Measurements from ENCODE around the gene SLITRK5. TPM values are rescaled to one million over a fixed set of nuclear protein-coding genes. Genes with fewer than 3 reads are reported as not detected.

Gene SLITRK5
- total RNA-seq, 1 donor, result 0.09 TPM

- no peak overlapping the region for H3K4me3 ChIP-seq (ENCODE audit: low read depth, low read length)
- DNase-seq (ENCODE audit: low read depth), result no peak
- TF ChIP-seq, protein P1, sequence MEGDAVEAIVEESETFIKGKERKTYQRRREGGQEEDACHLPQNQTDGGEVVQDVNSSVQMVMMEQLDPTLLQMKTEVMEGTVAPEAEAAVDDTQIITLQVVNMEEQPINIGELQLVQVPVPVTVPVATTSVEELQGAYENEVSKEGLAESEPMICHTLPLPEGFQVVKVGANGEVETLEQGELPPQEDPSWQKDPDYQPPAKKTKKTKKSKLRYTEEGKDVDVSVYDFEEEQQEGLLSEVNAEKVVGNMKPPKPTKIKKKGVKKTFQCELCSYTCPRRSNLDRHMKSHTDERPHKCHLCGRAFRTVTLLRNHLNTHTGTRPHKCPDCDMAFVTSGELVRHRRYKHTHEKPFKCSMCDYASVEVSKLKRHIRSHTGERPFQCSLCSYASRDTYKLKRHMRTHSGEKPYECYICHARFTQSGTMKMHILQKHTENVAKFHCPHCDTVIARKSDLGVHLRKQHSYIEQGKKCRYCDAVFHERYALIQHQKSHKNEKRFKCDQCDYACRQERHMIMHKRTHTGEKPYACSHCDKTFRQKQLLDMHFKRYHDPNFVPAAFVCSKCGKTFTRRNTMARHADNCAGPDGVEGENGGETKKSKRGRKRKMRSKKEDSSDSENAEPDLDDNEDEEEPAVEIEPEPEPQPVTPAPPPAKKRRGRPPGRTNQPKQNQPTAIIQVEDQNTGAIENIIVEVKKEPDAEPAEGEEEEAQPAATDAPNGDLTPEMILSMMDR (IDR thresholded peaks at IDR 0.05; ENCODE audit: insufficient read depth, low read length), result no peak
Observed at GRCh38 chr13:87698268-87698667, 27.1 kb downstream of the SLITRK5 start.

- no peak for DNase-seq (ENCODE audit: low read depth)
- H3K4me3 ChIP-seq (ENCODE audit: low read depth, low read length), result no peak overlapping the region
- TF ChIP-seq, protein P1 (IDR thresholded peaks at IDR 0.05; ENCODE audit: insufficient read depth, low read length), result no peak
Observed at GRCh38 chr13:87709947-87710346, 38.8 kb downstream of the SLITRK5 start.

DNA sequence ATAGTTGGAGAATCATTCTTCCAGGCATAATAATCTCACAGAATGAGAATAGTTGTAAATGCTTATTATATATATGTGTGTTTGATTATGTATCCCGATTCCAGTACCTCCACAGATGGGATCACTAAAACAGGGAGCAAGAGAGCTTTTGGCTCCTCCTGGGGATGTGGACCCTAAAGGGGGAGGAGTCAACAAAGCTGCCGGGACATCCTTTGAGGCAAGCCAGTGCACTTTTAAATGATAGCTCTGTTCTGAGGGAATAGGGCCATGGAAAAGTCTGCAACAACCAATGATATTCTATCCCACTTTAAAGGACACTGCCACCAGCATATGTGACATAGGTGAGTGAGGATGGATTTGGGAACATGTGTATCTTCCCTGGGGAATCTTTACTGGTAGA lies 40.8 kb downstream of the SLITRK5 start:
- no peak for DNase-seq (ENCODE audit: low read depth)
- TF ChIP-seq, protein P1 (IDR thresholded peaks at IDR 0.05; ENCODE audit: insufficient read depth, low read length), result no peak
- no peak overlapping the region for H3K4me3 ChIP-seq (ENCODE audit: low read depth, low read length)
